ENCODE data around the gene SEPTIN7. TPM values are rescaled to one million over a fixed set of nuclear protein-coding genes. Genes with fewer than 3 reads are reported as not detected.
A peak's percentile ranks its signal among the peaks of the same experiment; 100 is the strongest.

SEPTIN7 gene
- total and polyA plus RNA-seq, 2 of the 13 experiments (the other 11 are each of a cell fraction or from before 2014, with no cell fraction given) = 103 to 129 TPM

- TF ChIP-seq ZNF512 (CRISPR knock-in tag; IDR thresholded peaks at IDR 0.05) (no peak), ZFP37 (CRISPR knock-in tag; IDR thresholded peaks at IDR 0.05; ENCODE audit: borderline replicate concordance) (no peak), FOXC1 (CRISPR knock-in tag; IDR thresholded peaks at IDR 0.05; ENCODE audit: borderline replicate concordance) (no peak), HMGA1 (CRISPR knock-in tag; conservative IDR thresholded peaks at IDR 0.05) (no peak), NR2C2 (CRISPR knock-in tag; IDR thresholded peaks at IDR 0.05; ENCODE audit: borderline replicate concordance) (no peak), ZNF180 (CRISPR knock-in tag; IDR thresholded peaks at IDR 0.05; ENCODE audit: borderline replicate concordance, low read depth) (no peak), SIX4 (CRISPR knock-in tag; IDR thresholded peaks at IDR 0.05) (no peak), DRAP1 (CRISPR knock-in tag; IDR thresholded peaks at IDR 0.05) (no peak), ZNF646 (CRISPR knock-in tag; IDR thresholded peaks at IDR 0.05) (no peak), FOXA3 (CRISPR knock-in tag; IDR thresholded peaks at IDR 0.05) (peak; percentile 54), ZNF260 (CRISPR knock-in tag; IDR thresholded peaks at IDR 0.05; ENCODE audit: borderline replicate concordance, low read depth) (no peak), PBX2 (CRISPR knock-in tag; IDR thresholded peaks at IDR 0.05) (no peak), ZNF710 (CRISPR knock-in tag; IDR thresholded peaks at IDR 0.05; ENCODE audit: borderline replicate concordance) (no peak), HOXA5 (CRISPR knock-in tag; IDR thresholded peaks at IDR 0.05) (no peak), ZNF563 (CRISPR knock-in tag; IDR thresholded peaks at IDR 0.05) (no peak), TEAD2 (CRISPR knock-in tag; IDR thresholded peaks at IDR 0.05) (no peak), MEF2D (CRISPR knock-in tag; IDR thresholded peaks at IDR 0.05) (no peak), GPN1 (CRISPR knock-in tag; IDR thresholded peaks at IDR 0.05; ENCODE audit: borderline replicate concordance) (no peak), POLR2AphosphoS2 (IDR thresholded peaks at IDR 0.05; ENCODE audit: low read depth, low read length) (no peak)
Observed at GRCh38 chr7:35781200-35781701, 19.6 kb upstream of the SEPTIN7 start (continued).

All from HepG2 (cell line).